Stomach (tissue), 9 donors: ENCODE data around the gene ATG13. TPM values are rescaled to one million over a fixed set of nuclear protein-coding genes. Genes with fewer than 3 reads are reported as not detected.
A peak's percentile ranks its signal among the peaks of the same experiment; 100 is the strongest.

Source experiments
- DNase-seq, 2 donors: peaks; one replicate each; pipeline versions ENCODE4 v3.0.0 to v3.0.0-alpha.2; 2013 to 2019
- H3K27ac ChIP-seq, 5 donors: fragments of 200-600 bp in 4 of 5; sonication (generic) in 4 of 5; one replicate each; pipeline ENCODE4 v1.5.1; 2013 to 2019; ENCODE audit warnings: mild to moderate bottlenecking in 1 of 5, moderate library complexity in 1 of 5
- H3K27me3 ChIP-seq, 3 donors: fragments of 200-600 bp; sonication (generic); one replicate each; pipeline ENCODE4 v1.5.1; 2017 to 2019; ENCODE audit warnings: mixed run types in 1 of 3
- H3K36me3 ChIP-seq, 4 donors: fragments of 200-600 bp; sonication (generic); 1 replicate in 3 of 4; 2 replicates in 1 of 4; pipeline ENCODE4 v1.5.1; 2016 to 2019
- H3K4me1 ChIP-seq, 4 donors: fragments of 200-600 bp; sonication (generic); one replicate each; pipeline ENCODE4 v1.5.1; 2016 to 2019
- H3K4me3 ChIP-seq, 4 donors: fragments of 200-600 bp; sonication (generic) in 3 of 4; one replicate each; pipeline ENCODE4 v1.5.1; 2016 to 2019; ENCODE audit warnings: mild to moderate bottlenecking in 1 of 4
- H3K9me3 ChIP-seq, 4 donors: fragments of 200-600 bp; sonication (generic); one replicate each; pipeline ENCODE4 v1.5.1; 2016 to 2019
- EP300 ChIP-seq: sonication (generic); formaldehyde crosslinking; IDR thresholded peaks from one replicate; pipeline ENCODE4 v1.6.1; 2017; ENCODE audit warnings: antibody characterized with exemption
- POLR2A ChIP-seq, 4 donors: fragments of 450-650 bp; IDR thresholded peaks; one replicate each; pipeline ENCODE4 v1.6.1; 2016; ENCODE audit warnings: antibody characterized with exemption in 4 of 4, control low read depth in 2 of 4, mild to moderate bottlenecking in 1 of 4, moderate library complexity in 1 of 4
- POLR2AphosphoS5 ChIP-seq, 3 donors: sonication (generic); formaldehyde crosslinking; IDR thresholded peaks; one replicate each; pipeline ENCODE4 v1.6.1; 2016; ENCODE audit warnings: antibody characterized with exemption in 3 of 3
- WGBS, 5 donors: extraction: QIAGEN DNeasy Blood & Tissue Kit in 3 of 5; methylation state at CpG; one replicate each; pipeline versions ENCODE4 v1.1.5 to v1.1.7; 2013 to 2018; 5-methylcytosine and 5-hydroxymethylcytosine counted together
- intact Hi-C: fragments of 100-400 bp; cut with DNase I; formaldehyde crosslinking; loops from one replicate; pipeline ENCODE4 v1.15.1; 2023; ENCODE audit warnings: low total_unique reads
- polyA plus RNA-seq, 3 donors: library from polyadenylated mRNA; stranded (reverse); fragments of 200-250 nt; gene quantifications; one replicate each; pipeline ENCODE4 v1.2.3, GENCODE V29; 2013
- total RNA-seq, 5 donors: library from RNA; depleted of rRNA; stranded (reverse); fragments of >200 nt; gene quantifications; one replicate each; pipeline versions ENCODE4 v1.1.0 to v1.2.3, GENCODE V29; 2014 to 2016
- TF ChIP-seq, protein P1 (sequence below), 7 experiments: fragments of 450-650 bp in 4 of 7; fragments of 200-600 bp in 3 of 7; sonication (generic) in 3 of 7; IDR thresholded peaks; one replicate each; pipeline ENCODE4 v1.5.1; 2016 to 2019; ENCODE audit warnings: antibody characterized with exemption in 7 of 7, control low read depth in 2 of 7, mild to moderate bottlenecking in 1 of 7
- donor health status: healthy with polysubstance abuse.
- donor health status: Bipolar disorder and iron deficiency.
- donor health status: healthy.

Gene ATG13
- total and polyA plus RNA-seq, 8 donors, result 17.3 to 286 (median 104) TPM

DNA sequence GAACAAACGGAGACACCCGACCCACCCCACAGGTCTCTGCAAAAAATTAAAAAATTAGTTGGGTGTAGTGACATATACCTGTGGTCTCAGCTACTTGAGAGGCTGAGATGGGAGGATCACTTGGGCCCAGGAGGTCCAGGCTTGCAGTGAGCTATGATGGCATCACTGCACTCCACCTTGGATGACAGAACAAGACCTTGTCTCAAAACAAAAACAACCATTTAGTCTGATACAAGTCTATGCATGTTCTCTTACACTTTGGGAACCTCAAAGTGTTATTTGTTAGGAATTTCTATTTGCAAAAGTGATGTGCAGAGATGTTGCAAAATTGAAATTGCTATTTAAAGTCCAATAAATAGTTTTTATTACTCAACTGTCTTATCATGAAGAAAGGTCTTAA is 14.3 kb downstream of the ATG13 start:
- intact Hi-C loops, result no loop called here
- WGBS, 5 donors, result 93 to 100% (median 97%) methylated on average over 2 of the region's 2 CpGs
- Histone ChIP-seq H3K4me3 (no peak overlapping the region), H3K9me3 (no peaks in the 10 kb centered on the region), H3K4me1 (peaks cover 0 to 11% (median 2%) of the 10 kb centered on the region in 4 donors), H3K27me3 (no peaks in the 10 kb centered on the region), H3K27ac (no peak overlapping the region), H3K36me3 (peaks cover 25 to 78% (median 67%) of the 10 kb centered on the region in 4 donors)
- no peak for TF ChIP-seq POLR2A (IDR thresholded peaks at IDR 0.05)
- TF ChIP-seq, protein P1, sequence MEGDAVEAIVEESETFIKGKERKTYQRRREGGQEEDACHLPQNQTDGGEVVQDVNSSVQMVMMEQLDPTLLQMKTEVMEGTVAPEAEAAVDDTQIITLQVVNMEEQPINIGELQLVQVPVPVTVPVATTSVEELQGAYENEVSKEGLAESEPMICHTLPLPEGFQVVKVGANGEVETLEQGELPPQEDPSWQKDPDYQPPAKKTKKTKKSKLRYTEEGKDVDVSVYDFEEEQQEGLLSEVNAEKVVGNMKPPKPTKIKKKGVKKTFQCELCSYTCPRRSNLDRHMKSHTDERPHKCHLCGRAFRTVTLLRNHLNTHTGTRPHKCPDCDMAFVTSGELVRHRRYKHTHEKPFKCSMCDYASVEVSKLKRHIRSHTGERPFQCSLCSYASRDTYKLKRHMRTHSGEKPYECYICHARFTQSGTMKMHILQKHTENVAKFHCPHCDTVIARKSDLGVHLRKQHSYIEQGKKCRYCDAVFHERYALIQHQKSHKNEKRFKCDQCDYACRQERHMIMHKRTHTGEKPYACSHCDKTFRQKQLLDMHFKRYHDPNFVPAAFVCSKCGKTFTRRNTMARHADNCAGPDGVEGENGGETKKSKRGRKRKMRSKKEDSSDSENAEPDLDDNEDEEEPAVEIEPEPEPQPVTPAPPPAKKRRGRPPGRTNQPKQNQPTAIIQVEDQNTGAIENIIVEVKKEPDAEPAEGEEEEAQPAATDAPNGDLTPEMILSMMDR (IDR thresholded peaks at IDR 0.05), result no peak
- TF ChIP-seq POLR2AphosphoS5 (IDR thresholded peaks at IDR 0.05), result no peak
- TF ChIP-seq EP300, result no peak
- DNase-seq, result no peak

DNA sequence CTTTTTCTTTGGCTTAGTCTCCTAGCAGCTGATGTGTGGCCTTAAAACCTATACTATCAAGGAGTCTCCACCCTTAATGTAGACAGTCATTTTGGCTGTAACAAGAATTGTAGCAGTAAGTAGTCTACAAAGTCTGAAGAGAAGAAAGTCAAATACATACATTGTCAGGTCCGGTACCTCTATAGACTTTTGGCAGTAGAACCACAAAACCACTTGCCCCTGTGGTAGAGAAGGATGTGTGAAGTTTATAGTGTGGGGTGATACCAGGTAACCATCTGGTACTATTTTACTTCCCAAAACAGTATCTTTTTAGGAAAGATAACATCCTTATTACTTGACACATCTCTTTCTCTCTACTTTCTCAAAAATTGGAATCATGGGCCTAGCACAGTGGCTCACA is 15.1 kb downstream of the ATG13 start:
- peaks cover 0 to 10% (median 2%) of the 10 kb centered on the region in 4 donors for H3K4me1 ChIP-seq
- H3K36me3 ChIP-seq, result peaks cover 25 to 73% (median 64%) of the 10 kb centered on the region in 4 donors
- H3K4me3 ChIP-seq, result no peak overlapping the region
- 74 to 92% (median 89%) methylated on average over 1 of the region's 1 CpG for WGBS, 5 donors
- no peaks in the 10 kb centered on the region for H3K9me3 ChIP-seq
- TF ChIP-seq, protein P1 (IDR thresholded peaks at IDR 0.05), result no peak
- TF ChIP-seq EP300 (no peak), POLR2AphosphoS5 (IDR thresholded peaks at IDR 0.05) (no peak), POLR2A (IDR thresholded peaks at IDR 0.05) (no peak)
- H3K27ac ChIP-seq, result no peak overlapping the region
- no peaks in the 10 kb centered on the region for H3K27me3 ChIP-seq
- no peak for DNase-seq
- intact Hi-C loops, result no loop called here

DNA sequence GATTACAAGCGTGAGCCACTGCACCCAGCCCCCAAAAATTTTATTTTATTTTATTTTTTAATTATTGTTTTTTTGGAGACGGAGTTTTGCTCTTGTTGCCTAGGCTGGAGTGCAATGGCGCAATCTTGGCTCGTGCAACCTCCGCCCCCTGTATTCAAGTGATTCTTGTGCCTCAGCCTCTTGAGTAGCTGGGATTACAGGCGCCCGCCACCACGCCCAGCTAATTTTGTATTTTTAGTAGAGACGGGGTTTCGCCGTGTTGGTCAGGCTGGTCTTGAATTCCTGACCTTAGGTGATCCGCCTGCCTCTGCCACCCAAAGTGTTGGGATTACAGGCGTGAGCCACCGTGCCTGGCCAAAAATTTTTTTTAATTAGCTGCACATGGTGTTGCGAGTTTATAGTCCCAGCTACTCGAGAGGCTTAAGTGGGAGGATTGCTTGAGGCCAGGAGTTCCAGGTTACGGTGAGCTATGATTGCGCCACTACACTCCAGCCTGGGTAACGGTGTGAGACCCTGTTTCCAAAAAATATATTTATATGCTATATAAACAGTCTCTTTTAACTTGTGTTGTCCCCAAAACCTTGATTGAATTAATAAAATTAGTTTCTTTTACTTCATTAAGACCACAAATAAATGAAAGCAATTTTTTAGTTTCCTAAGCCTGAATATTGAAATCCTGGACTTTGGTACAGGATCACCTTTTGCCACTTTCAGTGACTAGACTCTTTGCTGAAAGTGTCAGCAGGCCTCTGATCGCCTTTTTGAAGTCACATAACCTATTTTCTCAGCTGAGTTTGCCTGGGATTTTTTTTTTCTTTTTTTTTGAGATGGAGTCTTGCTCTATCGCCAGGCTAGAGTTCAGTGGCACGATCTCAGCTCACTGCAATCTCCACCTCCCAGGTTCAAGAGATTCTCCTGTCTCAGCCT is 16.2 kb downstream of the ATG13 start:
- peaks cover 27 to 72% (median 66%) of the 10 kb centered on the region in 4 donors for H3K36me3 ChIP-seq
- intact Hi-C loops, result no loop called here
- H3K4me3 ChIP-seq, result no peak overlapping the region
- DNase-seq, result no peak
- peaks cover 0 to 7% (median 2%) of the 10 kb centered on the region in 4 donors for H3K4me1 ChIP-seq
- H3K27ac ChIP-seq, result no peak overlapping the region
- no peaks in the 10 kb centered on the region for H3K27me3 ChIP-seq
- WGBS, 5 donors, result 94 to 97% (median 96%) methylated on average over 22 of the region's 22 CpGs
- H3K9me3 ChIP-seq, result no peaks in the 10 kb centered on the region
- TF ChIP-seq POLR2AphosphoS5 (IDR thresholded peaks at IDR 0.05), result no peak

DNA sequence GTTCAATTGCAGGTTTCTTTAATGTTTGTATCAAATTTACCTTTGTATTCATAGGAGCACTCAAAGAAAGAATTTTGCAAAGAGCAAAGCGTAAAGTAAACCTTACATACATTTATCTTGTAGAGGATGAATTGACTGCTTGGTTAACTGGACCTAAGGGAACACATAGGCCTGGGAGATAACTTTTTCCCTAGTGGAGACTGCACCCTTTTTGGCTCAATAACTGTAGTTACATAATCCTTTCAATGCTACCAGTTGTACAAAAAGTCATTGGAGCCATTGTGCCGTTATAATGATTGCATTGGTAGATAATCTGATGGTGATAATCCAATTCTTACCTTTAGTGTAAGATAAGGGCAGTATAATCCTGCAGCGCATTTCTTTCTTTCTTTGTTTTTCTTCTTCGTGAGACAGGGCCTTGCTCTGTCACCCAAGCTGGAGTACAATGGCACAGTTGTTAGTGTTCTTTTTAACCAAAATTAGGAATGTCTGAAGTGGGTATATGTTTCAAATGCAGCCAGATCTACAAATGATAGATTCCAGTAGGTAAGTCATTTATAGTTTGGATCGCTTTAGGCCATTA is 18.3 kb downstream of the ATG13 start:
- Histone ChIP-seq H3K4me3 (no peak overlapping the region), H3K27ac (no peak overlapping the region), H3K4me1 (peaks cover 0 to 22% (median 4%) of the 10 kb centered on the region in 4 donors), H3K27me3 (no peaks in the 10 kb centered on the region), H3K36me3 (peaks cover 20 to 70% (median 54%) of the 10 kb centered on the region in 4 donors), H3K9me3 (no peaks in the 10 kb centered on the region)
- 59 to 73% (median 63%) methylated on average over 5 of the region's 5 CpGs for WGBS, 5 donors
- peak in 1 of 2 donors; percentile 9 for DNase-seq
- TF ChIP-seq POLR2A (IDR thresholded peaks at IDR 0.05) (no peak), POLR2AphosphoS5 (IDR thresholded peaks at IDR 0.05) (no peak), EP300 (no peak)
- TF ChIP-seq, protein P1 (IDR thresholded peaks at IDR 0.05), result no peak
- intact Hi-C loops, result no loop called here
